IgD-negative memory B cell (primary cell): ENCODE data around the gene VPS18. TPM values are rescaled to one million over a fixed set of nuclear protein-coding genes. Genes with fewer than 3 reads are reported as not detected.
A peak's percentile ranks its signal among the peaks of the same experiment; 100 is the strongest.

Experiments
- H3K27ac Mint-ChIP-seq, 3 donors: one replicate each; pipeline ENCODE4 v1.8.0; 2020 to 2022; ENCODE audit warnings: mild to moderate bottlenecking in 3 of 3, mixed read lengths in 3 of 3, moderate library complexity in 1 of 3
- H3K27me3 Mint-ChIP-seq: one replicate; pipeline ENCODE4 v1.8.0; 2021; ENCODE audit warnings: mixed read lengths
- H3K36me3 Mint-ChIP-seq: one replicate; pipeline ENCODE4 v1.8.0; 2020; ENCODE audit warnings: mild to moderate bottlenecking, mixed read lengths
- H3K4me1 Mint-ChIP-seq, 3 donors: one replicate each; pipeline ENCODE4 v1.8.0; 2020 to 2022; ENCODE audit warnings: mixed read lengths in 3 of 3, mild to moderate bottlenecking in 1 of 3
- H3K4me3 Mint-ChIP-seq, 4 donors: one replicate each; pipeline ENCODE4 v1.8.0; 2020 to 2022; ENCODE audit warnings: mild to moderate bottlenecking in 4 of 4, mixed read lengths in 4 of 4, moderate library complexity in 3 of 4
- H3K9me3 Mint-ChIP-seq, 3 donors: one replicate each; pipeline ENCODE4 v1.8.0; 2020 to 2021; ENCODE audit warnings: mixed read lengths in 3 of 3, mild to moderate bottlenecking in 1 of 3
- polyA plus RNA-seq: library from polyadenylated mRNA; unstranded; fragments of 300-500 nt; fragmentation: Illumina TruSeq; gene quantifications from one replicate; pipeline ENCODE4 v1.2.3, GENCODE V29; 2021

VPS18 gene
- polyA plus RNA-seq = 27.0 TPM

DNA sequence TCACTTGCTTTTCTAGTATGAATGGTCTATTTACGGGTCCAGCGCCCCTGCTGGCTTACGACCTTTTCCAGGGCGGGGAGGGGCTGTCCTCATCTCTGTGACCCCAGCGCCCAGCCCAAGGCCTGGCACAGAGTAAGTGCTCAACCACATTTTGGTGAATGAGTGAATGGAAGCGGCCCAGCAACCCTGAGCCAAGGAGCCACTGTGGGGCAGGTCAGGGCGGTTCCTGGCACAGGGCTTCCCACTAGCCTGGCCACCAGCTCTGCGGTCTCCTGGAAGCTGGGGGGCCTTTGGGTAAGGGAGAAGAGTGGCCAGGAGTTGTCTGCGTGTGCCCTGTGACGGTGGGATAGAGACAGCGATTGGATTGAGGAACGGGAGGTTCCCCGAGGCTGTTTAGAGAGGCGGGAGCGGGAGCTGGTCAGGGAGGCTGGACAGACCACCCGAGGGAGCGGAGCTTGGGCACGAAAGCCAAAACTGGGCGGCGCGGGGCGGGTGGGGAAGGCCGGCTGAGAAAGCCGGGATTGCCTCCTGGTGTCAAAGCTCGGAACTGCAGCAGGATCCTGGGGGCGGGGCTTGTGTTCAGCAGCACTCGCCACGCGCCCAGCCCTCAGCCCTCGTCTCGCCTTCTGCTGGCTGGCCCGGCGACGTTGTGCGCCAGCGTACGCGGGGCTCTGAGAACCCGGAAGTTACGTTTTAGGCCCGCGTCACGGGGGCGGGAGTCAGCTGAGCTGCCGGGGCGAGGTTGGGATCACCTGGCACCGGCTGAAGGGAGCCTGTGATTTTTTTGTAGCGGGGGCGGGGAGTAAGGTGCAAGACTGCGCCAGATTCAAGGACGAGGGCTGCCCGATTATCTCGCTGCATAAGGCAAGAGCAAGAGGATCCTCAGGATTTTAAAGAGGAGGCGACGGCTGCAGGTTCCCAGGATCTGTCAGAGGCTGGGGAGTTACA is at the start of gene VPS18:
TSS of gene VPS18 (plus strand) at position 718 of the 948 bp plus-strand sequence. CDS start 319 bp downstream, outside the sequence.
- H3K27me3 Mint-ChIP-seq = no peaks in the 10 kb centered on the region
- H3K4me3 Mint-ChIP-seq = peak within 1 kb of the TSS; percentile 96 to 99 (median 98)
- H3K4me1 Mint-ChIP-seq = peaks cover 21 to 30% (median 24%) of the 10 kb centered on the region in 3 donors
- H3K9me3 Mint-ChIP-seq = no peaks in the 10 kb centered on the region
- peak within 1 kb of the TSS; percentile 95 to 98 (median 96) for H3K27ac Mint-ChIP-seq
- no peaks in the 10 kb centered on the region for H3K36me3 Mint-ChIP-seq

- Mint-ChIP-seq H3K27me3 (peaks cover 2% of the 10 kb centered on the region), H3K36me3 (peaks cover 4% of the 10 kb centered on the region), H3K4me3 (peak overlapping the region; percentile 86 to 95 (median 91)), H3K27ac (peak overlapping the region; percentile 36 to 92 (median 92)), H3K4me1 (peaks cover 18 to 30% (median 18%) of the 10 kb centered on the region in 3 donors), H3K9me3 (no peaks in the 10 kb centered on the region)
Measured at GRCh38 chr15:40844696-40845030, 49.6 kb upstream of the VPS18 start.

DNA sequence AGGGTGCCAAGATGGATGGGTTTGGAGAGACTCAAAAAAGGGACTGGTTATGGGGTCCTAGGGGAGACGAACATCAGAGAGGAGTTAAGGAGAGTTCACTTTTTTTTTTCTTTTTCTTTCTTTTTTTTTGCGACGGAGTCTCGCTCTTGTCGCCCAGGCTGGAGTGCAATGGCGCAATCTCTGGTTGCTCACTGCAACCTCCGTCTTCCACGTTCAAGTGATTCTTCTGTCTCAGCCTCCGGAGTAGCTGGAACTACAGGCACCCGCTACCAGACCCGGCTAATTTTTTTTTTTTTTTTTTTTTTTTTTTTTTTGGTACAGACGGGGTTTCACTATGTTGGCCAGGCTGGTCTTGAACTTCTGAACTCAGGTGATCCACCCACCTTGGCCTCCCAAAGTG is 49.2 kb upstream of the VPS18 start:
- no peaks in the 10 kb centered on the region for H3K9me3 Mint-ChIP-seq
- peaks cover 3% of the 10 kb centered on the region for H3K36me3 Mint-ChIP-seq
- H3K4me1 Mint-ChIP-seq = peaks cover 18 to 30% (median 18%) of the 10 kb centered on the region in 3 donors
- peaks cover 2% of the 10 kb centered on the region for H3K27me3 Mint-ChIP-seq
- H3K4me3 Mint-ChIP-seq = peak overlapping the region; percentile 86 to 95 (median 91)
- H3K27ac Mint-ChIP-seq = peak overlapping the region; percentile 36 to 92 (median 92)

DNA sequence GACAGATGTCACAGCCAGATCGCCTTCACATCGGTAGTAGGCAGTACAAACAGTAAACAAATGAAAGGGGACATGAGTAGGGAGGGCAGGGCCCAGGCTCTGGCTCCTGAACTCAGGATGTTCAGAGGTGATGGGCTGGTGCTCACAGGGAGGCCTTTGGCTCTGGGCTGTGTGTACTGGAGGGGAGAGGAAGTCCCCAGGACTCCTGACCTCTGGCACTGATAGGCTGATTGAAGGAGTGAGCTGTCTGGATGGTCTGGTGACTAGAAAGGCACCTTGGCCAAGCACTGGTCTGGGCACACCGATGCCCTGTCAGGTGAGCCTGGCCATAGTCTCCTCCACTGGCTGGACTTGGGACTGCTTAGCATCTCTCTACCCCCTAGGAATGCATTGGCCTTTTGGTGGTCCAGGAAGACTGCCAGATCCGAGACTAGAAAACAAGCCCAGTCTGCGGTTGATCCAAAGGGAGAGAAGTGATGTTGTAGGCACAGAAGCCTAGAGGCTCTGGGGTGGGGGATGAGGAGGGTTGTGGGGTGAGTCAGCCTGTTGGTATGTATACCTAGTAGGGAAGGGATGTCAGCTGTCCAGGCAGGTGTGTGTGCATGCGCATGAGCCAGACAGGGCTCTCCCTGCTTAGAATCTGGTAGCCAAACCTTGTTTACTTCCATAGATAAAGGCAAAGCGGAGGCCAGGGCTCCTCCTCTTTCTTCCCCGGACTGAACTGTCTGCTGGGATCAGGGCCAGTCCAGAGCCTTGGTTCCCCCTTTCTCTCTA is 48.6 kb upstream of the VPS18 start:
- H3K27me3 Mint-ChIP-seq = peaks cover 2% of the 10 kb centered on the region
- no peaks in the 10 kb centered on the region for H3K9me3 Mint-ChIP-seq
- peaks cover 1% of the 10 kb centered on the region for H3K36me3 Mint-ChIP-seq
- H3K4me3 Mint-ChIP-seq = peak overlapping the region; percentile 34 to 76 (median 70)
- no peak overlapping the region for H3K27ac Mint-ChIP-seq
- H3K4me1 Mint-ChIP-seq = peaks cover 18 to 30% (median 18%) of the 10 kb centered on the region in 3 donors

GRCh38 chr15:40846841-40847222 is 47.4 kb upstream of the VPS18 start:
- Mint-ChIP-seq H3K36me3 (peaks cover 1% of the 10 kb centered on the region), H3K4me1 (peaks cover 18 to 31% (median 18%) of the 10 kb centered on the region in 3 donors), H3K4me3 (peak overlapping the region in 2 of 4 donors; percentile 65 to 86)

DNA sequence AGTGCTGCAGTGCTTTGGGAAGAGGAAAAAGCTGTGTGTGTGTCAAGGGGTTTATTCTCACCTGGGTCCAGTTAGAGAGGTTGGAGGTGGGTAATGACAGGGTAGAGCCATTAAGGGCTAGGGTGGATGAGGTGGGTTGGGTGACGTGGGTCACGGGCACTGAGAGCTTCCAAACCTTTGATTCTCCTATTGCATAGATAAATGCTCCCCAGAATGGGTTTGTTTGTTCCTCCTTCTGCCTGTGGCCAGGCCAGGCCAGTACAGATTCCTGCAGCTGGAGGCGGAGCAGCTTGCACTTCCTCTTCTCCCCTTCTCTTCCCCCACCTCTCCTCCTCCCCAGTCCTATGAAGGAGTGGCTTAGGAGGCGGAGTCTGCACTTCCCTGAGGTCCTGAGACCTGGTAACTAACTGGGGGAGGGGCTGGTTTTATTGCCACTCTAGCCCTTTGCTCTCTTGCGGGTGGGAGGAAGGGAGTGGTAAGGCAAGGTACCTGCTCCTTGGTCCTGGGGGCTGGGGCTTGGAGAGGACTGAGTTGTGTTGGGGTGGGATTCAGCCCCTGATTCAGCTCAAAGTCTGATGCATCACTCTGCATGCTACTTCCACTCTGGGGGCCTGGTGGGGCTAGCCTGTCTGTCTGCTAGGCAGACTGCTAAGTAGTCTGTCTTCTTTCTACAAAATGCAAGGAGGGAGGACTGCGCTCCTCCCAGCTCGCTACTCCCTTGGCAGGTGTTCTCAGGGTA is 46.9 kb upstream of the VPS18 start:
- peak overlapping the region; percentile 47 to 86 (median 63) for H3K4me3 Mint-ChIP-seq
- H3K36me3 Mint-ChIP-seq = peaks cover 1% of the 10 kb centered on the region
- H3K9me3 Mint-ChIP-seq = no peaks in the 10 kb centered on the region
- H3K27ac Mint-ChIP-seq = peak overlapping the region; percentile 18 to 88 (median 38)
- peaks cover 2% of the 10 kb centered on the region for H3K27me3 Mint-ChIP-seq
- peaks cover 18 to 31% (median 18%) of the 10 kb centered on the region in 3 donors for H3K4me1 Mint-ChIP-seq

More at GRCh38 chr15:40846841-40847222, 47.4 kb upstream of the VPS18 start:
- H3K27ac Mint-ChIP-seq = peak overlapping the region; percentile 19 to 89 (median 33)
- no peaks in the 10 kb centered on the region for H3K9me3 Mint-ChIP-seq
- peaks cover 2% of the 10 kb centered on the region for H3K27me3 Mint-ChIP-seq

DNA sequence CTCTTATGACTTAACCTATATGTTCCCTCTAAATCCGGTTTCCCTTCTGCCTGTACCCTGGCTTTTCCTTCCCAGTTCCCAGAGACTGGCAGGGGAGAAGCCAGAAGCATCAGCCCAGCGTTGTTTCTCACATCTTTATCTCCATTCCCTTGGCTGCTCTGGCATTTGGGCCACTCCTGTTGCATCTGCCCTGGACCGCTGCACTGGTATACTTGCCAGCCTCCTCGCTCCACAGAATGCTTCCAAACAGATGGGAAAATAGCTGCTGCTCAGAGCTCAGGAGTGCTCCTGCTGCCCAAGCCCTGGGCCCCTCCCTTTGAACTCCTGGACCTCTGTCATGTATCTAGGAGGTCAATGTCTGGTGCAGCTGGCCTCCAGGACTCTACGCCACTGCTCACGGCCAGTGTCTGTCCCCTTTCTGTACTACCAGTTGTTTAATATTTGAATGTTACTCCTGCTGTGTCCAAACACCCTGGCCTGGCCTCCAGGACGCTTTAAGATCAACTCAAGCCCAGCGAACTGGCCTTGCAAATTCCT is 43.6 kb upstream of the VPS18 start:
- H3K27ac Mint-ChIP-seq = no peak overlapping the region
- H3K4me1 Mint-ChIP-seq = peaks cover 11 to 19% (median 13%) of the 10 kb centered on the region in 3 donors
- no peaks in the 10 kb centered on the region for H3K9me3 Mint-ChIP-seq
- peaks cover 1% of the 10 kb centered on the region for H3K36me3 Mint-ChIP-seq
- H3K4me3 Mint-ChIP-seq = no peak overlapping the region
- no peaks in the 10 kb centered on the region for H3K27me3 Mint-ChIP-seq

DNA sequence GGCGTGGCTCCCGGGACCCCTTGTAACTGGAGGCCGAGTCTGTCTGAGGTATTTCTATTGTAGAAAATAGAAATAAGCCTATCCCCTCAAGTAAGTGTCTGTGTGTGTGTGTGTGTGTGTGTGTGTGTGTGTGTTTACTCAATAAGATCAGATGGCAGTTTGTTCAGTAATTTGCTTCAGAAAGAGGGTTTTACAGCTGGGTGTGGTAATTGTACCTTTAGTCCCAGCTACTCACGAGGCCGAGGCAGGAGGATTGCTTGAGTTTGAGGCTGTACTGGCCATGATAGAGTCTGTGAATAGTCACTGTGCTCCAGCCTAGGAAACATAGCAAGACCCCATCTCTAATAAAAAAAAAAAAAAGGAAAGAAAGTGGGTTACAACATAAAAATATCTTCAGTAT is 41.7 kb upstream of the VPS18 start:
- Mint-ChIP-seq H3K9me3 (no peaks in the 10 kb centered on the region), H3K27me3 (no peaks in the 10 kb centered on the region), H3K27ac (peak overlapping the region in 1 of 3 donors; percentile 62), H3K4me1 (peaks cover 5 to 7% (median 7%) of the 10 kb centered on the region in 3 donors), H3K36me3 (peaks cover 1% of the 10 kb centered on the region), H3K4me3 (no peak overlapping the region)

- Mint-ChIP-seq H3K4me1 (peaks cover 0 to 5% (median 3%) of the 10 kb centered on the region in 3 donors), H3K27ac (no peak overlapping the region), H3K36me3 (peaks cover 1% of the 10 kb centered on the region), H3K9me3 (no peaks in the 10 kb centered on the region), H3K4me3 (no peak overlapping the region), H3K27me3 (no peaks in the 10 kb centered on the region)
Measured at GRCh38 chr15:40853241-40853890, 40.9 kb upstream of the VPS18 start.

DNA sequence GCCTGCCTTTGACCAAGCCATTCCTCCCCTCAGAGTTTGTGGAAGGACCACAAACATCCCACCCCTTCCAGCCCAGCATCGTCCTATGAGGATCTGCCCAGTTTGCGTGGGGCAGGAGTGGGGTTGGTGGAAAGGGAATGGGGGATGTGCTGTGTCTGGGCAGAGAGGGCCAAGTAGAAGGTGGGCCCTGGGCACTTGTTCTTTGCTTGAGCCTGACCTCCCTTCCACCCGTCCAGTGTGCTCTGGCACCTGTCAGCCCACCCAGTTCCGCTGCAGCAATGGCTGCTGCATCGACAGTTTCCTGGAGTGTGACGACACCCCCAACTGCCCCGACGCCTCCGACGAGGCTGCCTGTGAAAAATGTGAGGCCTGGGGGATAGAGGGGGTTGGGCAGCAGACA is 40.1 kb upstream of the VPS18 start:
- Mint-ChIP-seq H3K9me3 (no peaks in the 10 kb centered on the region), H3K27ac (no peak overlapping the region), H3K27me3 (no peaks in the 10 kb centered on the region), H3K36me3 (no peaks in the 10 kb centered on the region), H3K4me3 (no peak overlapping the region), H3K4me1 (peaks cover 2 to 4% (median 3%) of the 10 kb centered on the region in 3 donors)

GRCh38 chr15:40855706-40856234 is 38.5 kb upstream of the VPS18 start:
- Mint-ChIP-seq H3K9me3 (no peaks in the 10 kb centered on the region), H3K27ac (no peak overlapping the region), H3K4me3 (no peak overlapping the region), H3K27me3 (no peaks in the 10 kb centered on the region), H3K36me3 (no peaks in the 10 kb centered on the region), H3K4me1 (peaks cover 2 to 6% (median 3%) of the 10 kb centered on the region in 3 donors)

DNA sequence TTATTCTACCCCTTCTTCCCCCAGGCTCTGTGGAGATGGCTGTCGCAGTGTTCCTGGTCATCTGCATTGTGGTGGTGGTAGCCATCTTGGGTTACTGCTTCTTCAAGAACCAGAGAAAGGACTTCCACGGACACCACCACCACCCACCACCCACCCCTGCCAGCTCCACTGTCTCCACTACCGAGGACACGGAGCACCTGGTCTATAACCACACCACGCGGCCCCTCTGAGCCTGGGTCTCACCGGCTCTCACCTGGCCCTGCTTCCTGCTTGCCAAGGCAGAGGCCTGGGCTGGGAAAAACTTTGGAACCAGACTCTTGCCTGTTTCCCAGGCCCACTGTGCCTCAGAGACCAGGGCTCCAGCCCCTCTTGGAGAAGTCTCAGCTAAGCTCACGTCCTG is 37.5 kb upstream of the VPS18 start:
- H3K36me3 Mint-ChIP-seq = no peaks in the 10 kb centered on the region

DNA sequence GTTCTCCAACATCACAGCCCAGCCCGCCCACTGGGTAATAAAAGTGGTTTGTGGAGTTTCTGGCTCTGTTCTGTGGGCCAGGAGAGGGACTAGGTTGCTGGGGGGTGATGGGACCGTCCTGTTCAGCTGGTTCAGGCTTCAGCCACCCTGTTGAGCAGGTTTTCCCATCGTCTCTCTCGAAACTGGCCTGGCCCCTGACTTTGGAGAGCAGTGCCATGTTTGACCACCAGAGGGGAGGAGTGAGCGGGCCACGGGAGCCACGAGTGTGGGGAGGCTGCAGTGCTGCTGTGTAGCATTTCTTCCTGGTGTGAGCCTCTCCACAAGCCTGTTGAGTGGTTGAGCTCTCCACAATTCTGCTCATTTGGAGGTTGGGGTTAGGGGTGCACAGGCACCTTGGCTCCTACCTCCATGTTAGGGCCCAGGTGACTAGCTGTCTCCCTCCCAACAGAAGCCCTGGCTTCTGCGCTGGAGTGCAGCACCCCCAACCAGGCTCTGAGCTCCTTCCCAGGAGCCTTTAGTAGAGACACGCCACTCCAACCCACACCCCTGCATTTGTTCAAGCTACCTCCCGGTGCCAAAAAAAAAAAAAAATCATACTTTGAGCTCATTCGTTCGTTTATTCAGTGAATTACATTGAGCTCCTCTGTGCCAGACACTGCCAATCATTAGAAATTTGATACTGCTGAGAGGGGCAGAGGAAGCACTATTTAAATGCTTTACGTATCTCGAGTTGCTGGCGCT is 36.5 kb upstream of the VPS18 start:
- H3K9me3 Mint-ChIP-seq = no peaks in the 10 kb centered on the region
- no peaks in the 10 kb centered on the region for H3K36me3 Mint-ChIP-seq
- H3K27me3 Mint-ChIP-seq = no peaks in the 10 kb centered on the region
- no peak overlapping the region for H3K4me3 Mint-ChIP-seq
- peaks cover 1 to 6% (median 2%) of the 10 kb centered on the region in 3 donors for H3K4me1 Mint-ChIP-seq
- H3K27ac Mint-ChIP-seq = no peak overlapping the region

More for the DNA sequence above, 37.5 kb upstream of the VPS18 start:
- Mint-ChIP-seq H3K4me3 (no peak overlapping the region), H3K27ac (no peak overlapping the region), H3K27me3 (no peaks in the 10 kb centered on the region), H3K4me1 (peaks cover 1 to 6% (median 2%) of the 10 kb centered on the region in 3 donors), H3K9me3 (no peaks in the 10 kb centered on the region)
